GM12892 (cell line): ENCODE measurements around the gene PCP2.

Experiments
- POLR2A ChIP-seq: IDR thresholded peaks from 2 replicates; pipeline ENCODE4 v1.6.1; 2011; ENCODE audit warnings: low read depth, low read length, control low read depth
- POLR2AphosphoS5 ChIP-seq: IDR thresholded peaks from 2 replicates; pipeline ENCODE4 v1.6.1; 2011; ENCODE audit warnings: low read depth, low read length, control low read depth
- TAF1 ChIP-seq: IDR thresholded peaks from 2 replicates; pipeline ENCODE4 v1.6.1; 2011; ENCODE audit warnings: low read depth, mild to moderate bottlenecking, control low read depth, low read length, borderline replicate concordance

GRCh38 chr19:7628589-7629311 is 4.8 kb downstream of the PCP2 start:
- TF ChIP-seq TAF1 (no peak), POLR2A (no peak), POLR2AphosphoS5 (no peak)
